BJ (cell line): ENCODE data around the gene RAB9B. TPM values are rescaled to one million over a fixed set of nuclear protein-coding genes. Genes with fewer than 3 reads are reported as not detected.
"Not testable (repeated sequence)": the region's sequence is repeated elsewhere in the genome, so short reads cannot be mapped to it uniquely, and the experiment has no call there.

ENCODE experiments used
- CTCF ChIA-PET: fragments of 350-600 bp; formaldehyde crosslinking; extraction: SDS; loops from one replicate; lab custom pipeline; 2021; ENCODE audit warnings: antibody characterized with exemption, inconsistent platforms; lab: Yijun Ruan, JAX
- POLR2A ChIA-PET: fragments of 300-600 bp; sonication (Branson Sonifier 250); formaldehyde crosslinking; extraction: SDS; loops from one replicate; lab custom pipeline; 2021; ENCODE audit warnings: antibody characterized with exemption; lab: Charles Lee
- DNase-seq: peaks from one replicate; pipeline ENCODE4 v3.0.0-alpha.2; 2011; ENCODE audit warnings: low read depth
- H3K27me3 ChIP-seq: 2 replicates; pipeline ENCODE4 v1.6.0; 2011; ENCODE audit warnings: low read length; ENCODE audit not compliant: control insufficient read depth, insufficient read depth
- H3K36me3 ChIP-seq: 2 replicates; pipeline ENCODE4 v1.5.1; 2011; ENCODE audit warnings: low read length; ENCODE audit not compliant: control insufficient read depth, insufficient read depth
- H3K4me3 ChIP-seq: 2 replicates; pipeline ENCODE4 v1.5.1; 2011; ENCODE audit warnings: low read depth, mild to moderate bottlenecking, control low read depth, low read length
- CTCF ChIP-seq: IDR thresholded peaks from 2 replicates; pipeline ENCODE4 v1.5.1; 2011; ENCODE audit warnings: low read depth, mild to moderate bottlenecking, control low read depth, inconsistent platforms, low read length, moderate library complexity; ENCODE audit not compliant: insufficient read depth
- polyA plus RNA-seq: library from polyadenylated mRNA; depleted of rRNA; stranded (reverse); fragments of >200 nt; gene quantifications from 2 replicates; pipeline ENCODE4 v1.2.3, GENCODE V29; 2011

RAB9B gene
- polyA plus RNA-seq, 1 experiment = 0.39 TPM

GRCh38 chrX:103825881-103826280 is 6.2 kb downstream of the RAB9B start:
- no peaks in the 10 kb centered on the region for H3K27me3 ChIP-seq
- ChIA-PET POLR2A (no interaction called here), CTCF (interaction anchor here (1.6 kb wide), 1 partner anchor 19 kb away, joined by 6 read pairs; no protein-coding TSS in a partner anchor)
- TF ChIP-seq CTCF = no peak
- no peaks in the 10 kb centered on the region for H3K36me3 ChIP-seq
- DNase-seq = no peak
- no peak overlapping the region for H3K4me3 ChIP-seq

GRCh38 chrX:103823591-103823990 is 8.5 kb downstream of the RAB9B start:
- no peak for DNase-seq
- Histone ChIP-seq H3K27me3 (no peaks in the 10 kb centered on the region), H3K36me3 (no peaks in the 10 kb centered on the region), H3K4me3 (no peak overlapping the region)
- CTCF ChIA-PET = interaction anchor here (1.0 to 1.7 kb wide), 2 partner anchors 9 to 112 kb away, joined by 4 read pairs; partner anchors contain the start of gene RAB9B
- POLR2A ChIA-PET = interaction anchor here (0.6 to 1.2 kb wide), 2 partner anchors 27 to 136 kb away, joined by 10 to 21 read pairs; no protein-coding TSS in a partner anchor
- TF ChIP-seq CTCF = no peak

GRCh38 chrX:103820802-103821201 is 11.3 kb downstream of the RAB9B start:
- H3K36me3 ChIP-seq, H3K4me3 ChIP-seq, DNase-seq, POLR2A ChIA-PET, H3K27me3 ChIP-seq: not testable (repeated sequence)
- CTCF ChIA-PET = interaction anchor here (1.0 kb wide), 1 partner anchor 131 kb away, joined by 3 read pairs; no protein-coding TSS in a partner anchor

- no peak for DNase-seq
- Histone ChIP-seq H3K36me3 (no peaks in the 10 kb centered on the region), H3K4me3 (no peak overlapping the region), H3K27me3 (no peaks in the 10 kb centered on the region)
- no peak for TF ChIP-seq CTCF
- ChIA-PET CTCF (interaction anchor here (0.7 to 1.3 kb wide), 3 partner anchors 10 to 107 kb away, joined by 3 to 4 read pairs (median 3); no protein-coding TSS in a partner anchor), POLR2A (no interaction called here)
These were observed 13.0 kb downstream of the RAB9B start for GRCh38 chrX:103818842-103819619.

- DNase-seq = no peak
- POLR2A ChIA-PET = no interaction called here
- Histone ChIP-seq H3K4me3 (no peak overlapping the region), H3K27me3 (no peaks in the 10 kb centered on the region), H3K36me3 (no peaks in the 10 kb centered on the region)
- CTCF ChIA-PET = interaction anchor here (0.7 to 1.5 kb wide), 6 partner anchors 28 to 127 kb away, joined by 3 to 5 read pairs (median 3); no protein-coding TSS in a partner anchor
- peak; percentile 44; the same call in 1 of the 2 replicates for TF ChIP-seq CTCF
These were observed 14.6 kb downstream of the RAB9B start for GRCh38 chrX:103817502-103817901.

- H3K27me3 ChIP-seq, DNase-seq, POLR2A ChIA-PET, H3K36me3 ChIP-seq, H3K4me3 ChIP-seq: not testable (repeated sequence)
- CTCF ChIA-PET = interaction anchor here (1.0 to 1.5 kb wide), 4 partner anchors 105 to 126 kb away, joined by 3 to 4 read pairs (median 3); no protein-coding TSS in a partner anchor
These were observed 15.0 kb downstream of the RAB9B start for GRCh38 chrX:103817101-103817500.
